ENCODE measurements around the gene FIGN. TPM values are rescaled to one million over a fixed set of nuclear protein-coding genes. Genes with fewer than 3 reads are reported as not detected.

The FIGN gene
- total and polyA plus RNA-seq, 10 of the 15 experiments (the other 5 are each of a cell fraction or from before 2014, with no cell fraction given): under 0.01 to 0.01 TPM; not detected in 8

- SMC1A ChIA-PET (ENCODE audit: uncharacterized antibody, unreplicated experiment): interaction anchor here (1.0 kb wide), 1 partner anchor 20 kb away, joined by 3 read pairs; no protein-coding TSS in a partner anchor
- BruUV-seq (replicated peaks): no TSS peak
- POLR2A ChIA-PET: no interaction called here
- ATAC-seq: no peak
- Histone ChIP-seq H3K27ac (ENCODE audit: control insufficient read depth, insufficient read depth) (no peak overlapping the region), H3K4me1 (ENCODE audit: control insufficient read depth, insufficient read depth, low read length) (no peaks in the 10 kb centered on the region), H3K4me3 (no peak overlapping the region), H2AFZ (ENCODE audit: control insufficient read depth, low read depth, low read length) (no peak overlapping the region), H3K4me2 (ENCODE audit: control insufficient read depth, insufficient read depth) (no peak overlapping the region), H3K79me2 (ENCODE audit: control insufficient read depth, insufficient read depth, low read length) (no peaks in the 10 kb centered on the region), H3K36me3 (ENCODE audit: control insufficient read depth in 2 of 2, insufficient read depth in 2 of 2, low read length in 1 of 2) (no peaks in the 10 kb centered on the region), H3K9me3 (replicated peaks; ENCODE audit: control insufficient read depth, insufficient read depth, low read length) (no peaks in the 10 kb centered on the region), H4K20me1 (ENCODE audit: control insufficient read depth, insufficient read depth) (no peaks in the 10 kb centered on the region), H3K9ac (ENCODE audit: control insufficient read depth, insufficient read depth, low read length) (no peak overlapping the region), H3K27me3 (replicated peaks in 1 of 2; ENCODE audit: control insufficient read depth in 2 of 2, insufficient read depth in 2 of 2, low read length in 1 of 2) (no peaks in the 10 kb centered on the region)
- no peak for FAIRE-seq
- 0% methylated on average over 2 of the region's 2 CpGs for WGBS (ENCODE audit: insufficient coverage, insufficient replicate concordance, low lambda C conversion rate, missing lambda C conversion rate)
- RAD21 ChIA-PET (ENCODE audit: unreplicated experiment): no interaction called here
- in situ Hi-C loops (cut with MboI) (no loop called here), intact Hi-C loops (cut with micrococcal nuclease; ENCODE audit: unreplicated experiment) (no loop called here)
- no peak for DNase-seq (ENCODE audit: low read depth, low spot score)
- TF ChIP-seq ZBTB11 (CRISPR knock-in tag; IDR thresholded peaks at IDR 0.05) (no peak), E2F4 (IDR thresholded peaks at IDR 0.05; ENCODE audit: low read depth, low read length) (no peak), HSF1 (IDR thresholded peaks at IDR 0.05; ENCODE audit: low read depth, low read length) (no peak)
- CTCF ChIA-PET: no interaction called here
Measured at GRCh38 chr2:163556511-163556910, 179.3 kb downstream of the FIGN start.
